GM15510 (cell line): ENCODE results near the gene PLCG2.

Experiments
- POLR2A ChIP-seq: IDR thresholded peaks from 3 replicates; pipeline ENCODE4 v1.6.1; 2011; ENCODE audit warnings: borderline replicate concordance; ENCODE audit not compliant: insufficient read length; ENCODE audit errors: extremely low read depth

Gene PLCG2

GRCh38 chr16:81832801-81833547, 53.9 kb downstream of the PLCG2 start:
- TF ChIP-seq POLR2A: peak; percentile 23

GRCh38 chr16:81833751-81834150, 54.7 kb downstream of the PLCG2 start:
- TF ChIP-seq POLR2A: no peak

GRCh38 chr16:81834868-81835267, 55.8 kb downstream of the PLCG2 start:
- TF ChIP-seq POLR2A: no peak

GRCh38 chr16:81836279-81837054, 57.4 kb downstream of the PLCG2 start:
- no peak for TF ChIP-seq POLR2A

- TF ChIP-seq POLR2A: no peak
Measured at GRCh38 chr16:81837312-81837751, 58.2 kb downstream of the PLCG2 start.

GRCh38 chr16:81838794-81839193, 59.7 kb downstream of the PLCG2 start:
- TF ChIP-seq POLR2A: no peak

- no peak for TF ChIP-seq POLR2A
Measured at GRCh38 chr16:81841722-81842121, 62.6 kb downstream of the PLCG2 start.

GRCh38 chr16:81842564-81843242, 63.6 kb downstream of the PLCG2 start:
- TF ChIP-seq POLR2A: no peak

GRCh38 chr16:81843243-81843582, 64.1 kb downstream of the PLCG2 start:
- TF ChIP-seq POLR2A: no peak

GRCh38 chr16:81843683-81844082, 64.6 kb downstream of the PLCG2 start:
- no peak for TF ChIP-seq POLR2A

- TF ChIP-seq POLR2A: no peak
Measured at GRCh38 chr16:81846105-81846504, 67.0 kb downstream of the PLCG2 start.

- TF ChIP-seq POLR2A: no peak
Measured at GRCh38 chr16:81848306-81848853, 69.3 kb downstream of the PLCG2 start.

- no peak for TF ChIP-seq POLR2A
Measured at GRCh38 chr16:81850197-81850944, 71.3 kb downstream of the PLCG2 start.

GRCh38 chr16:81852347-81852746, 73.3 kb downstream of the PLCG2 start:
- TF ChIP-seq POLR2A: no peak
